Erythroblast (primary cell): ENCODE results near the gene IWS1.

ENCODE experiments used
- GATA1 ChIP-seq: IDR thresholded peaks from 2 replicates; pipeline ENCODE4 v1.6.1; 2011; ENCODE audit warnings: low read depth, mild to moderate bottlenecking, control low read depth, low read length, moderate library complexity
- POLR2A ChIP-seq: IDR thresholded peaks from 2 replicates; pipeline ENCODE4 v1.6.1; 2011; ENCODE audit warnings: mild to moderate bottlenecking, low read length

GRCh38 chr2:127462461-127462860 lies 63.8 kb downstream of the IWS1 start:
- no peak for TF ChIP-seq POLR2A
- no peak for TF ChIP-seq GATA1
